GM19395 (cell line): ENCODE measurements around the gene TMOD4.

Experiments used
- ATAC-seq: cut with Tn5 transposase; IDR thresholded peaks from one replicate; pipeline ENCODE4 v1.9.1; 2021; ENCODE audit warnings: mild to moderate bottlenecking, moderate library complexity; ENCODE audit not compliant: unreplicated experiment

TMOD4 gene

GRCh38 chr1:151176514-151177045, 799 bp upstream of the TMOD4 start:
- no peak for ATAC-seq

DNA sequence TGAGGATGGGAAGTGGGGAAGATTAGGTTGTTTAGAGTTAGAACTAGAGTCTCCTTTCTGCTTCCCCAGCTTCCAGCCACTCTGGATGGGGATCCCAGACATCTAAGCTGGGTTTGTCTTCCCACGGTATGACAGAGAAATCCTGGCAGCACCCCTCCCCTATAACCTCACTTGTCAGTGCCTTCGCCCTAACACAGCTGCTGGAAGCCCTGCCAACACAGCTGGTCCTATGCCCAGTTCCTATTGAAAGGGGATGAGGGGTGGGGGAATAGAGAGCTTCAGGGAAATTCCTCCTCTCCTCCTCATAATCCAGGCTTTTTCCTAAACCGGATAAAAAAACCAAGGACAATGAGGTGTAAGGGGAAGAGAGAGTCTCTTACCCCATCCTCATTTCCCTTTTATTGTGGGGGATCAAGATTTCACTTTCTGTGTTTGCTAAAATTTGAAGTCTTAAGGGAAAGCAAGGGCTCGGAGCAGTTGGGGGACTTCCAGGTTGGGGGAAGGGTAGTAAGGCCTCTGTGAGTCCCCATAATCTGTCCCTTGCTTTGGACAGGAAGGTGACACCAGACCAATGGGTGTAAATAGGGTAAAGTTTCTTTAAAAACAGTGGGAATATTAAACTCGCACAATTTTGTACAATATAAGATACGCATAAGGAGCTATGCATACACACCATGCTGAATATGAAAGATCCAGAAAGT, 590 bp downstream of the TMOD4 start:
- no peak for ATAC-seq

- ATAC-seq: no peak
These were observed 4.6 kb downstream of the TMOD4 start for GRCh38 chr1:151171190-151171589.

DNA sequence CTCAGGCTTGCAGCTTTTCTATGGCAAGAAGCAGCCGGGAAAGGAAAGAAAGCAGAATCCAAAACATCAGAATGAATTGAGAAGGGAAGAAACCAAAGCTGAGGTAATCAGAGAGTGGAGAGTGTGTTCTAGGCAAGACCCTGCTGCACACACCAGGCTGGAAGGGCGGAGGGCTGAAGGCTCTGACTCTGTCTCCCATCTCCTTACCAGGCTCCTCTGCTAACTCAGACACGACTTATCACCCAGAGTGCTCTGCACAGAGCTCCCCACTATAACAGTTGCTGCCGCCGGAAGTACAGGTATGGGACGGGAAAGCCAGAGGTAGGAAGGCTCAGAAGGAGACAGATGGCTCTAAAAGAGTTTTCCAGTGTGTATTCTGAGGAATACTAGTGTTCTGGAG, 8.7 kb downstream of the TMOD4 start:
- no peak for ATAC-seq

DNA sequence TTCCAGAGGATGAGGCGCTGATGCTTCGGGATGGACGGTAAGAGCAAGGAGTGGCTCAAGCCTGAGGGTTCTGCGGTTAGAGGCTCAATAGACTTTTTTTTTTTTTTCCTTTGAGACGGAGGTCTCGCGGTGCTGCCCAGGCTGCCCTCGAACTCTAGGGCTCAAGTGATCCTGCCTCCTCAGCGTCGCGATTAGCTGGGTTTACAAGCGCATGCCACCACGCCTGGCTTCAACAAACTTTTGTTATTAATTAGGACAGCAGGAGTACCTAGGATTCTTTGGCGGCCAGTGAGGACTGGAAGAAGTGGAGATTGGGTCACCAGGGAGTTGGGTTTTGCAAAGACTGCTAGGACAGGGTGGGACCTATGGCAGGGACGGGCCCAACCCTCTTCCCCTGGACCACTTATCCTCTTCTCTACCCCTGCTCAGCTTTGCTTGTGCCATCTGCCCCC, 9.2 kb downstream of the TMOD4 start:
- no peak for ATAC-seq

- peak; percentile 82 for ATAC-seq
These were observed 9.9 kb downstream of the TMOD4 start, which contains the start of the genes LYSMD1 and SCNM1 for GRCh38 chr1:151165738-151166504. Gene LYSMD1, minus strand, starts transcription at chr1:151165902. Its CDS starts 644 bp downstream, at chr1:151165258. Gene SCNM1, plus strand, starts transcription at chr1:151166144. Its CDS starts 9 bp downstream, at chr1:151166153.

DNA sequence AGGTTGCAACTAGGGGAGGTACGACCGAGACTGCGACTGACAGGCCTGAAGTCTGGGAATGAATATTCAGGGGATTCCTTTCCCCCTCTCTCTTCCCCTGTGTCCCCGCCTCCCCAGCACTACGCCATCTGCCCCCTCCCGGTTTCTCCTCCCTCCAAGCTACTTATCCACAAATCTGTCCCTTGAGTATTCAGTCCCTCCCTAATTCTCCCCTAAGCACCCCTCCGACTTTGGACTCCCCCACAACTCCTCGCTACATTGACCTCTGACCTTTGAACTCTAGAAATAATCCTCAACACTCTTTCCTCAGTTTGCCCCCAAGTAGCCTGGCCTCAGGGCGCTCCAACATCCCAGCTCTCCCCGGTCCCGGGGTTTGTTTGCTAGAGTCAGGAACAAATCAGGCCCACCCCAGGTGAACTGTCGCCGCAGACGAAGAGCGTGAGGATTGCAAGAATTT, 10.5 kb downstream of the TMOD4 start:
- no peak for ATAC-seq

- no peak for ATAC-seq
These were observed 11.0 kb downstream of the TMOD4 start for GRCh38 chr1:151164732-151165280.

GRCh38 chr1:151159373-151159772, 16.4 kb downstream of the TMOD4 start:
- no peak for ATAC-seq

DNA sequence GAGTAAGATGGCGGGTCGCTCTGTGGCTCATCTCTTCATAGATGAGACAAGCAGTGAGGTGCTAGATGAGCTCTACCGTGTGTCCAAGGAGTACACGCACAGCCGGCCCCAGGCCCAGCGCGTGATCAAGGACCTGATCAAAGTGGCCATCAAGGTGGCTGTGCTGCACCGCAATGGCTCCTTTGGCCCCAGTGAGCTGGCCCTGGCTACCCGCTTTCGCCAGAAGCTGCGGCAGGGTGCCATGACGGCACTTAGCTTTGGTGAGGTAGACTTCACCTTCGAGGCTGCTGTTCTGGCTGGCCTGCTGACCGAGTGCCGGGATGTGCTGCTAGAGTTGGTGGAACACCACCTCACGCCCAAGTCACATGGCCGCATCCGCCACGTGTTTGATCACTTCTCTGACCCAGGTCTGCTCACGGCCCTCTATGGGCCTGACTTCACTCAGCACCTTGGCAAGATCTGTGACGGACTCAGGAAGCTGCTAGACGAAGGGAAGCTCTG, 17.0 kb downstream of the TMOD4 start:
- ATAC-seq: no peak

DNA sequence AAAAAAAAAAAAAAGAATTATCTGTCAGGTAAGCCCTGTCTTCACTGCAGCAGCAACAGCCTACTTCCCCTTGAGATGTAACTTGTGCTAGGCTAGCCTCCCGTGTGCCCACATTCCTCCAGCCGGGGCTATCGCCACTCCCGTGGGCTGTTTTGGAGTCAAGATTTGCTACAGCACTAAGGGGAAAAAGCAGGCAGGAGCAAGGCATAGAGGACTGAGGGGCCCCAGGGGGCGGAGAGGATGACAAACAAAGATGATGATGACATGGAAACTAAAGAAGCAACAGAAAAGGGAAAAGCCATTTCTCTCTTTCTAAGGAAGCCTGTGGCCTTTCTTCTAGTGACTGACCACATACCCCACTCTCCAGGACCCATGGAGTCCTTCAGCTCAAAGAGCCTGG, 17.5 kb downstream of the TMOD4 start:
- no peak for ATAC-seq

DNA sequence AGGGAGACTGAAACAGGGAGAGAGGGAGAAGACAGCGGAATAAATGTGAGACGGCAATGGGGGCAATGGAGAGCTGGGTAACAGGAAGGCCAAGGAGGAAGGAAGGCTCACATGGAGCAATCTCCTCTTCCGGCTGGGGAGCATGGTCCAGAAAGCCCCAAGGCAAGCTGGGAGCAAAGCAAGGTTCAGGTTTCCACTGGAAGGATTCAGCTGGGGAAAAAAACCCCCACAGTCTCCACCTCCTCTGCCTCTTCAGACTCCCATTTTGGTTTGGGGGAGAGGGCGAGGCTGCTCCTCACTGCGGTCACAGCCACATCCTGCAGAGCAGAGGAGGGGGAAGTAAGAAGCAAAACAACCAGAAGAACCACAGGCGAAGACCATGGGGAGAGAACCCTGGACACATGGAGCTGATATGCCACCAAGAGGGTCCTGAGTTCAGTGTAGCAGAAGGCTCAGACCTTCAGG, 18.7 kb downstream of the TMOD4 start:
- ATAC-seq: no peak

GRCh38 chr1:151156515-151156819, 19.3 kb downstream of the TMOD4 start, which contains the start of gene TNFAIP8L2:
Gene TNFAIP8L2, plus strand, starts transcription at chr1:151156649. Its CDS starts 2,049 bp downstream, at chr1:151158698.
- ATAC-seq: peak; percentile 74

GRCh38 chr1:151147665-151148064, 28.1 kb downstream of the TMOD4 start:
- ATAC-seq: no peak

DNA sequence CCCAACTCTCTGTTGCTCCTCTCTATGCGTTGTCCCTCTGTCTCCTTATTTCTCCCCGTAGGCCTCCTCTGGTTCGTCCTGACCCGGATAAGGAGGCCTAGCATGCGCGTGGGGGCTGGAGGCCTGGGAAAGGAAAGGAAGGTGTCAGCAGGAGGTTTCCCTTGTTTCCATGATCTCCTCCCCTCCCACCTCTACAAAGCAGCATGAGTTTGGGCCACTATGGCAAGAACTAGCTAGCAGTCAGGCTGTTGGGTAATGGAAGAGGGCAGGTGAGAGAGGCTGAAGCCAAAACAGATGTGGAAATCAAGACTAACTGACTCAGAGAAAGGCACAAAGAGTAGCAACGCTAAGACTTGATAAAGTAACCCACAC, 28.7 kb downstream of the TMOD4 start:
- ATAC-seq: no peak

- ATAC-seq: peak; percentile 99
These were observed 29.2 kb downstream of the TMOD4 start, which contains the start of gene SEMA6C for GRCh38 chr1:151146412-151147131. Gene SEMA6C, minus strand, starts transcription at chr1:151146631. Its CDS starts 4,010 bp downstream, at chr1:151142621.

GRCh38 chr1:151146072-151146411, 29.7 kb downstream of the TMOD4 start:
- no peak for ATAC-seq

DNA sequence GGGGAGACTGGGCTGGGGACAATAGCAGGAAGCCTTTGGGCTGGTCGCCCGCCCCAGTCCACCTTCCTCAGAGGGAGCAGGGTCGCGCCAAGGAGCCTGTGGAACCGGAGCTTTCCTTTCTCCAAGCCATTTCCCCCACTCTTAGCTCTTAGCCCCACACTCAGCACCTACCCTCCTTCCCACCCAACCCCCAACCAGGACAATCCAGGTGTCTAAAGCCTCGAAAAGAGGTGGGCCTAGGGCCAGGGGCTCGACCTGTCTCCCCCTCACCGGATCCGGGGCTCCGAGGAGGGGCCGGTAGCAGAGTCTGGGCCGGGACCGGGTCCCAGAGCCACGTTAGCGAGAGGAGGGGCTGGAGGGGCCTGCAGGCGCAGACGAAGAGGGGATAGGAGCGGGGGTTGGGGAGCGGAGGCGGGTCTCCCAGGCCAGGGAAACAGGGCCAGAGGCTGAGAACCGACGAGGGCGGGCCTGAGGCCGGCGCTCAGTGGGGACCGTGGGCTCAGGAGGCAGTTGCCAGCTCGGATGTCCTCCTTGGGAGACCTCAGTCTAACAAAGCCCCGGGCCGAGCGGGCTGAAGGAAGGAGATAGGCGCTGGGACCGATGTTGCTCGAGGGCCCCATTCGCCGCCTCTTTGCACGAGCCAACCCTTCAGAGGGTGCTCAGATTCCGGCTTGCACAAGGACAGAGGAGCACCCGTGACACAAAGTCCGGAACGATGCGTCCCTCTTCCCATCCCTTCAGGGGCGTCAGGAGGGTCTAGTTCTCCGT, 30.3 kb downstream of the TMOD4 start:
- no peak for ATAC-seq

- ATAC-seq: no peak
These were observed 31.1 kb downstream of the TMOD4 start for GRCh38 chr1:151144474-151145303.
